ENCODE measurements around the gene LRMDA. TPM values are rescaled to one million over a fixed set of nuclear protein-coding genes. Genes with fewer than 3 reads are reported as not detected.

LRMDA gene
- total and polyA plus RNA-seq, 10 of the 15 experiments (the other 5 are each of a cell fraction or from before 2014, with no cell fraction given): 0.07 to 0.54 (median 0.29) TPM; not detected in 4

GRCh38 chr10:75707080-75707840 is 275.8 kb downstream of the LRMDA start (continued):
- no peak for TF ChIP-seq NR2F1 (conservative IDR thresholded peaks at IDR 0.05)
- TF ChIP-seq MEF2B (IDR thresholded peaks at IDR 0.05; ENCODE audit: partially characterized antibody, poor library complexity, severe bottlenecking): no peak
- TF ChIP-seq ELK1 (IDR thresholded peaks at IDR 0.05; ENCODE audit: low read depth, low read length): no peak

DNA sequence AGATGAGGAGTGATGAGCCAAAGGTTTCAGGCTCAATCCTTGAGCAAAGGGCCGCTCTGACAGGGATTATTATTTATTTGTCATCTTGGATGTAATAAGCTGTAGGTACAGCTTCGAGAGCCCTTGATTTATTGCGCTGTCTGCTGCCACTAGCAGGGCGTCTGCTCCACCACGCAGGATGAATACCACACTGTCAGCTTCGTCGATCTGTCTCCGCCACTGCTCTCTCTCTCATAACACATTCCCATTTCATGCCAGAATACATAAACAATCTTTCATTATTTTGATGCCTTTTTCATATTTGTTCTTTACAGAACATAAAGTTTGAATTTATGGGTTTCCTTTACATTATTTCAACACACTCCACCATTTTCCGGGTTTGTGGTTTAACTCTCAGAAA is 276.6 kb downstream of the LRMDA start:
- in situ Hi-C loops (cut with MboI): no loop called here
- Histone ChIP-seq H4K20me1 (ENCODE audit: control insufficient read depth, insufficient read depth) (no peaks in the 10 kb centered on the region), H3K9ac (ENCODE audit: control insufficient read depth, insufficient read depth, low read length) (no peak overlapping the region), H3K79me2 (ENCODE audit: control insufficient read depth, insufficient read depth, low read length) (no peaks in the 10 kb centered on the region), H3K27me3 (replicated peaks in 1 of 2; ENCODE audit: control insufficient read depth in 2 of 2, insufficient read depth in 2 of 2, low read length in 1 of 2) (no peaks in the 10 kb centered on the region; a peak in 2 of 4 replicates), H3K27ac (ENCODE audit: control insufficient read depth, insufficient read depth) (no peak overlapping the region), H3K36me3 (ENCODE audit: control insufficient read depth in 2 of 2, insufficient read depth in 2 of 2, low read length in 1 of 2) (no peaks in the 10 kb centered on the region), H3K9me3 (replicated peaks; ENCODE audit: control insufficient read depth, insufficient read depth, low read length) (no peaks in the 10 kb centered on the region), H3K4me1 (ENCODE audit: control insufficient read depth, insufficient read depth, low read length) (no peaks in the 10 kb centered on the region), H3K4me2 (ENCODE audit: control insufficient read depth, insufficient read depth) (no peak overlapping the region), H3K4me3 (no peak overlapping the region), H2AFZ (ENCODE audit: control insufficient read depth, low read depth, low read length) (no peak overlapping the region)
- POLR2A ChIA-PET: no interaction called here
- no TSS peak for BruUV-seq (replicated peaks)
- FAIRE-seq (no peak), ATAC-seq (no peak), DNase-seq (ENCODE audit: low read depth, low spot score) (no peak)
- intact Hi-C loops (cut with micrococcal nuclease; ENCODE audit: unreplicated experiment): no loop called here
- CTCF ChIA-PET: no interaction called here
- RAD21 ChIA-PET (ENCODE audit: unreplicated experiment): interaction anchor here (1.7 kb wide), 1 partner anchor 9 kb away, joined by 4 read pairs; no protein-coding TSS in a partner anchor
- TF ChIP-seq RAD21 (IDR thresholded peaks at IDR 0.05; ENCODE audit: insufficient read depth, low read depth, low read length) (no peak), PAX8 (IDR thresholded peaks at IDR 0.05) (no peak), STAT3 (IDR thresholded peaks at IDR 0.05; ENCODE audit: low read depth, low read length) (no peak), TAF1 (IDR thresholded peaks at IDR 0.05; ENCODE audit: borderline replicate concordance, low read depth, low read length) (no peak), RAD51 (IDR thresholded peaks at IDR 0.05) (no peak), NFYA (IDR thresholded peaks at IDR 0.05; ENCODE audit: borderline replicate concordance, low read depth, low read length) (no peak), NFIC (IDR thresholded peaks at IDR 0.05; ENCODE audit: low read depth, low read length) (no peak)
- 34% methylated on average over 9 of the region's 9 CpGs for WGBS (ENCODE audit: insufficient coverage, insufficient replicate concordance, low lambda C conversion rate, missing lambda C conversion rate)
- SMC1A ChIA-PET (ENCODE audit: uncharacterized antibody, unreplicated experiment): interaction anchor here (1.8 kb wide), 1 partner anchor 55 kb away, joined by 4 read pairs; no protein-coding TSS in a partner anchor

All from GM12878 (cell line).